Ureter (tissue), 1 donor: Measurements from ENCODE around the gene DIAPH1. TPM values are rescaled to one million over a fixed set of nuclear protein-coding genes. Genes with fewer than 3 reads are reported as not detected.

Experiments
- DNase-seq: peaks from one replicate; pipeline ENCODE4 v3.0.0-alpha.2; 2020; ENCODE audit warnings: low spot score
- total RNA-seq: library from RNA; stranded (reverse); gene quantifications from one replicate; pipeline ENCODE4 v1.2.4, GENCODE V29; 2023
- donor health status: DM: yes; HTN: yes; CAD: no.

Gene DIAPH1
- total RNA-seq, 1 donor from 2014 or later = 86.5 TPM

DNA sequence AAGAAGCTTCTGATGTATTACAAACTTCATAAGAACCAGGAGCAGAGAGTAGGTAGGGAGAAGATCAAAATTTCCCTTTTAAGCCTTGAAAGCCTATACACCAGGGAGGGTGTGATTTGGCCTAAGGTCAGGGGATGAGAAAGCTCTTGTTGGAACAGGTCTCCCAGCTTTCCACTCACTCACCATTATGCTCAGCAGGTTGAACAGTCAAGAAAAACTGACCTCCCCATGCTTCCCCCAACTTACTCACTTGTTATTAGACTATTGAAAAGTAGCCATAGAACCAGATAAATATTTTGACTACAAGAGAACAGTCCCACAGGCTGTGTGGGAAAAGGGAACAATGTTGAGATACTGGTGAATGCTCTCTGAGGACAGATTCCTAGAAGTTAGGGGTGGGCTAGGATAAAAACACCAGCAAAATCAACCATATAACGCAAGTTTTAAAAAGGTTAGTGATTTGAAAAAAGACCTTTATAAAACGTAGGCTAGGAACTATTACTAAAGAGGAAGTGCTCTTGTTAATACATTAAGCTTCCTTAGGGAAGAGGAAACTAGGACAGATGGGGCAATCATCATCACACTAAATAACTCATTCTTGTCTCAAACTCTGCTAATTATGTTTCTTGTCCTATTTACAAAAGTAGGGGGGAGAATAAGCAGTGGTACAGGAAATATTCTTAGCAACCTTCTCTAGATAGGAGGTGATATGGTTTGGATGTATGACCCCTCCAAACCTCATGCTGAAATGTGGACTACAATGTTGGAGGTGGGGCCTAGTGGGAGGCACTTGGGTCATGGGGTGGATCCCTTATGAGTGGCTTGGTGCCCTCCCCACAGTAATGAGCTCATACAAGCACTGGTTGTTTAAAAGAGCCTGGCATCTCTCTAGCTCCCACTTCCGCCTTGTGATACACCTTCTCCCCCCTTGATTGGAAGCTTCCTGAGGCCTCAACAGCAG lies 98.9 kb downstream of the DIAPH1 start:
- DNase-seq = no peak

DNA sequence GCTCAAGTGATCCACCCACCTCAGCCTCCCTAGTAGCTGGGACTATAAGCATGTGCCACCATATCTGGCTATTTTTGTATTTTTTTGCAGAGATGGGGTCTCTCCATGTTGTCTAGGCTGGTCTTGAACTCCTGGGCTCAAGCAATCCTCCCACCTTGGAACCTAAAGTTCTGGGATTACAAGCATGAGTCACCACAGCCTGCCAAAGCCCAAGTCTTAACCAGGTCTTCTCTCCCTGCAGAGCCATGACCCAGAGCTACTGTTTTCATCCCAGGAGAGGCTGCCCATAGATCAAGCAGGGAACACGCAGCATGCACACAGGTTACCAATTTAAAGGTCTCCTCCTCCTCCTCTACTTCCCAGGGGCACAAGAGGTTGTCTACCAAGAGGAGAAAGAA lies 100.2 kb downstream of the DIAPH1 start:
- no peak for DNase-seq

DNA sequence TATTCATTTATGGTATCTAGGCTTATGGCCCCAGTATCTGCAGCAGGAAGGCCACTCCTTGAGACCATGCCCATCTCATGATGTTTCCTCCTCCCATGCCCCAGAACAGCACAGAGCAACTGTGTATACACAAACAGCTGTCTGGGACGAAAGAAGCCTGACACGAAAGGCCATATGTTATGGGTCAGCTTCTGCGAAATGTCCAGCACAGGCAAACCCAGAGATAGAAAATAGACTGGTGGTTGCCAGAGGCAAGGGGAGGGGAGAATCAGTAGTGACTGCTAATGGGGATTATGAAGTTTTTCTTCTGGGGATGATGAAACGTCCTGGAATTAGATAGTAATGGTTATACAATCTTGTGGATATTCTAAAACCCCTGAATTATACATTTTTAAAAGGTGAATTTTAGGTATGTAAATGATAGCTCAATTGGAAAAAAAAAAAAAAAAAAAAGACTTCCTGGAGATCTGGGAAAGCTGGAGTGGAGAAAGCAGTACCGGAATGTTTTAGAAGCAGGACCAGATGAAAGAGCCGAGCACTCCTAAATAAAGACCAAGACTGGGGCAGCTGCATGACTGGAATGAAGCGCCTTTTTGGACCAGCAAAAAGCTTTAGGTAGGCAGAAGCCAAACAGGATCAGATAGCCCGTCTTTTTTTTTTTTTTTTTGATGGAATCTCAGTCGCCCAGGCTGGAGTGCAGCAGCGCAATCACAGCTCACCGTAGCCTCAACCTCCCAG lies 100.8 kb downstream of the DIAPH1 start:
- no peak for DNase-seq

DNA sequence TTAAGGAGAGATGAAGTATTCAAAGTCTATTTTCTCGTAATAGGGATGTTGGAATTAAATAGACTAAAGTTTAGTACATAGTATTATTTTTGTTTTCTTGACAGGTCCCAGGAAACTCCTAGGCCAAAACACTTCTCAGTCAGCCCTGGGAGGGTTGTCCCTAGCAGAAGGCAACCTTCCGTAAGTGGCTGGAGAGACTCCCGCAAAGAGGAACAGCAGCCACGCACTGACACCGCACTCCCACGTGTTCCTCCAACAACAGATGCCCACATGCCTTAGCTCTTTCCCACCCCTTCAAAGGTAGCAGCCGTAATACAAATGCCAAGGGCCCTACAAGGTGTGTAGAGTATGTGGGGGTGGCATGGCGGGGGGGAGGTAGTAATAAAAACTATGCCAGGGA lies 101.5 kb downstream of the DIAPH1 start:
- DNase-seq = no peak

DNA sequence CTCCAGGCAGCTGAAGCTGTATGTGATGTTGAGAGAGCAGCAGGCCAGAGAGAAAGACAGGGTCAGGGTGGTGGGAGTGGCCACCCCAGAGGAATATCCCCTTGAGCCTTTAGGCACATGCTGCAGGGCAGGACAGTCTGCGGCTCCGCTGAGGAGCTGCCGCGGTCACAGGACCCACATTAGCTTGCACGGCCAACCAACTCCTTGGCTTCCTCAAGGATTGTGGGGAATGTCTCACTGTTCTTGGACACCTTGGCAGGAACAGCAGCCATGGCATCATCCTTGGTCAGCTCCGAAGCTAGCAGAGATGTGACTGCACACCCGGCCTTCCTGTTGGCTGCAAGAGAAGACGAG lies 102.2 kb downstream of the DIAPH1 start:
- DNase-seq = no peak

DNA sequence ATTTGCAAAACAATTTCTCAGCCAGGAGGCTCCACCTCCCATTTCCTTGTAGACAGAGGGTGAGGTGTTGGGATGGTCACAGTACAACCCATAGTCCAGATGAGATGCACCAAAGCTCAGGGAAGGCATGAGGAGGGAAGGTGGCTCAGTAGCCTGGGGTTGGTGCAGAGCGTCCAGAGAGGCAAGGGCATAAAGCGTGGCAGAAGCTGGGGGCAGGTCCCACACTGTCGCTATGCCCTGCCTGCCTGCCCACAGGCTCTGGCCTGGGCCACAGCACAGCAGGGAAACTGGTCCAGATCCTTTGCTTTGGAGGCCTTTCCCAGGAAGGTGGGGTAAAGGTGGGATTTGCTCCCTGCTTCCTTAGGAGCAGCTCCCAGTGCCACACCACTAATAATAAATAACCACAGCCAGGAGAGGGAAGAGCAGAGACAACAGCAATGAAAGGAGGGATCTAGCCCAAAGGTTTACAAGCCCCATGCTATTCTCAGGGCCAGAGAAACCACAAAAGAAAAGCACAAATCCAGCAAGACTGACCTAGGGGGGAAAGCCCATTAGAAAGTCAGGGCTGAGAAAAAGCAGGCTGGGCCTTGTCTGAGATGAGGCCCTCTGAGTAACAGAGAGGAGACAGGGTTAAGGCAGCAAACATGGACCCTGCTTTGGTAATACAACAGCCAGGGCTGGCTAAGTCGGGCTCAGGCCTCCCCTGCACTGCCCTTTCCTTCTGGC lies 102.7 kb downstream of the DIAPH1 start:
- DNase-seq = no peak

DNA sequence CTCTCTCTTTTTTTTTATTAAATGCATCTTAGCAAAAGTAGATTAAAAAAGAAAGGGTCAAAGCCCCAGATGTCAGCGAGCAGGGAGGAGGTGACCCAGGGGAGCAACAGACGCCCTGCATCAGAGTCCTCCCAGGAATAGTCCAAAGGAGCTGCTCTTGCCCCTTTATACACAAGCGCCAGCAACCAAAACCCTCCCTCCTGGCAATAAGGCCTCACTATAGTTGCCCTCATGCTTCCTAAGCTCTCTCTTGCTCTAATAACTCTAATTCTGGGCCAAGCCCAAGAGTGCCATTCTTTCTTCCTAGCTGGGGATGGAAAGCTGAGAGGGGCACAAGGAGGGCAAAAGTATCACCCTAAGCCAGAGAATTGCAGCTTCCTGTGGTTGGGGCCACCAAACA lies 103.7 kb downstream of the DIAPH1 start:
- DNase-seq = no peak

DNA sequence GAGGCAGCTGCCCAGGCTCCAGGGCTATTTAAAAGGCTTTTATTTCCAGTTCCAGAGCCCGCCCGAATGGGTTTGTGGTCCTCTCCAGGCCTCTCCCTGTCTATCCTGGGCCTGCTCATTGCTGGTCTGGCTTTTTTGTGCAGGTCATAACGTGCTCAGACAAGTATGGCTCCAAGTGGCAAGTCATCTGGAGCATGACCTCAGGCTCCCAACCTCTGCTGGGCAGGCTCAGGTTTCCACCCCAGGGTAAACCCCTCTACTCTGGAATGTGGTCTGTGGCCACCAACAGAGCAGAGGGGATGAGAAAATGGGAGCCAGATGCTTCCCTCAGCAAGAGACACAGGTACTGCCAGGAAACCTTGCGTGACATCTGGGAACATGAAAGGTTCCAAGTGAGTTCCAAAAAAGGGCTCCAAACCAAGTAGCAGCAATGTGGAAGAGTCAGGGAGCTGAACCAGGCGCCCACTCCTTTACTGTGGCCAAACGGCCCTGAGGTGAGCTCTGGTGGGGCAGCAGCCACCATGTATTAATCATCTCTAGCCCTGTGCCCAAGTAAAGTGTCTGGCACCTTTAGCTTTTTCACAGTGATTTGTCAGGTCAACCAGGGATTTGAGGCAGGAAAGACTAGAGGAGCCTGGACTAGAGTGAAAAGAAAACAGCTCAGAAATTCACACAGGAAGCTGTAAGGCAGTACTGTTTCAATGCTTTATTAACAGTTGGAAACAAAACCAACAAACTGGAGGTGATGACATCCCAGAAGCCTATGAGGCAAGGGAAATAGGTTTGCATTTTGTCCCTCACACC lies 104.3 kb downstream of the DIAPH1 start:
- DNase-seq = no peak

DNA sequence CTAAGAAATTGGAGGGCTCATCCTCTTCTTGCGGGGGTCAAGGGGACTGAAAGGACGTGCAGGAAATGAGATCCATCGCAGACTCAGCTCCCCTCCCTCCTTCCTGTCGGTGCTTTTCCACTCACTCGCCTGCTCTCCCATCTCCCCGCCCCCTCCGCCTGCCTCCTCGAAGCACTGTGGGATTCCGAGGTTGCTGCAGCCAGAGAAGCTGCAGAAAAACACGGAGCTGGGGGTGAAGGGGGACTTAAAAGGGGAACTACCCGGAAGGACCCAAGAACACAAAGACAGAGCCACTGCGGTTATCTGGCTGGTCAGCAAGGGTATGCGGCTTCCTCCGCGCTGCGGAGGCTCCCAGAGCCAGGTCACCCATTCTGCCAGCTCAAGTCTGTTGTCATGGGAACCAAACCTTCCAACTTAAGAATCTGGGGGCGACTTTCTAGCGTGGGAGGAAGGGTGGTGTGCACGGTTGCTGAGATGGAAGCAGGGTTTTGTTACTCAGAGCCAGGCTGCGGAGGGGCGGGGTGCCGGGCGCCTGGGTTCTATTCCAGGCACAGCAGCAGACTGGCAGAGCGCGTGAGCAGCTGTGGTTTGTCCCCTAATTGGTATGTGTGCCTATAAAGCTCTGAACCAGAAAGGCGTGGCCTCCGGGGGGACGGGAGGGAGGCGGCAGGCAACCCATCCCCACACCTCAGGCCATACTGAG lies 105.0 kb downstream of the DIAPH1 start:
- DNase-seq = peak; percentile 86

DNA sequence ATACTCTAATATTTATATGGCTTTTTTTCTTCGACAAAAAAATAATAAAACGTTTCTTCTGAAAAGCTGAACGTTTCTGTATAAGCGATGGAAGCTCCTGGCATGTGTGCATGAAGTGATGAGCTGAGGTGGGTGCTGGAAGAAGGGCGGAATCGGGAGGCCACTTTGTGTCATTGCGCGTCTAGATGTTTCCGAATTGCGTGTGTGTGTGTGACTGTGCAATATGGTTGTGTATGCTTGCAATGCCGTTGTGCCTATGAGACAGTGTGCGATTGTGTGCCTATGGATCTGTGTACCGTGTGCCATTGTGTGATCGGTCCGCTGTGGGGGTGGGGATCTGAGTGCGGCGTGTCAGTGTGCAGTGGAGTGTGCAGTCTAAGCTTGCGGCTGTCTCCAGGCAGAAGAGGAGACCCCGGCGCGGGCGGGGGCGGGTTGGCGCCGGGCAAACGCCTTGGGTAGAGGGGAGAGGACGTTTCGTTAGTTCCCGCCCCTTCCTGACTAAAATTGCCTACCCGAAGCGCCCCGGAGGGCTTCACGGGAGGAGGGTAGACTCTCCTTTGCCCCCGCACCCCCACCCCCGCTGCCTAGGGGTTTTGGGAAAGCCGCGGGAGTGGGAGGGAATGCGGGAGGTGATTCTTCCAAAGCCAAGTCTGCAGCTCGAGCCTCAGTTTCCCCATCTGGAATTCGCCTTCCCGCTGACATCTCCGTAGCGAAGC lies 105.7 kb downstream of the DIAPH1 start:
- no peak for DNase-seq

DNA sequence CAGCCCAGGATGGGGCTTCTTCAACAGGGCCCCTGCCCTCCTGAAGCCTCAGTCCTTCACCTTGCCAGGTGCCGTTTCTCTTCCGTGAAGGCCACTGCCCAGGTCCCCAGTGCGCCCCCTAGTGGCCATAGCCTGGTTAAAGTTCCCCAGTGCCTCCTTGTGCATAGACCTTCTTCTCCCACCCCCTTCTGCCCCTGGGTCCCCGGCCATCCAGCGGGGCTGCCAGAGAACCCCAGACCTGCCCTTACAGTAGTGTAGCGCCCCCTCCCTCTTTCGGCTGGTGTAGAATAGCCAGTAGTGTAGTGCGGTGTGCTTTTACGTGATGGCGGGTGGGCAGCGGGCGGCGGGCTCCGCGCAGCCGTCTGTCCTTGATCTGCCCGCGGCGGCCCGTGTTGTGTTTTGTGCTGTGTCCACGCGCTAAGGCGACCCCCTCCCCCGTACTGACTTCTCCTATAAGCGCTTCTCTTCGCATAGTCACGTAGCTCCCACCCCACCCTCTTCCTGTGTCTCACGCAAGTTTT lies 106.3 kb downstream of the DIAPH1 start:
- DNase-seq = peak; percentile 90

DNA sequence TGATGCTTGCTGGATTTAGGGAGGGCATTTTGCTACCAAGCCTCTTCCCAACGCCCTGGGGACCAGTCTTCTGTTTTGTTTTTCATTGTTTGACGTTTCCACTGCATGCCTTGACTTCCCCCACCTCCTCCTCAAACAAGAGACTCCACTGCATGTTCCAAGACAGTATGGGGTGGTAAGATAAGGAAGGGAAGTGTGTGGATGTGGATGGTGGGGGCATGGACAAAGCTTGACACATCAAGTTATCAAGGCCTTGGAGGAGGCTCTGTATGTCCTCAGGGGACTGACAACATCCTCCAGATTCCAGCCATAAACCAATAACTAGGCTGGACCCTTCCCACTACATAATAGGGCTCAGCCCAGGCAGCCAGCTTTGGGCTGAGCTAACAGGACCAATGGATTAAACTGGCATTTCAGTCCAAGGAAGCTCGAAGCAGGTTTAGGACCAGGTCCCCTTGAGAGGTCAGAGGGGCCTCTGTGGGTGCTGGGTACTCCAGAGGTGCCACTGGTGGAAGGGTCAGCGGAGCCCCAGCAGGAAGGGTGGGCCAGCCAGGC lies 107.0 kb downstream of the DIAPH1 start:
- no peak for DNase-seq

DNA sequence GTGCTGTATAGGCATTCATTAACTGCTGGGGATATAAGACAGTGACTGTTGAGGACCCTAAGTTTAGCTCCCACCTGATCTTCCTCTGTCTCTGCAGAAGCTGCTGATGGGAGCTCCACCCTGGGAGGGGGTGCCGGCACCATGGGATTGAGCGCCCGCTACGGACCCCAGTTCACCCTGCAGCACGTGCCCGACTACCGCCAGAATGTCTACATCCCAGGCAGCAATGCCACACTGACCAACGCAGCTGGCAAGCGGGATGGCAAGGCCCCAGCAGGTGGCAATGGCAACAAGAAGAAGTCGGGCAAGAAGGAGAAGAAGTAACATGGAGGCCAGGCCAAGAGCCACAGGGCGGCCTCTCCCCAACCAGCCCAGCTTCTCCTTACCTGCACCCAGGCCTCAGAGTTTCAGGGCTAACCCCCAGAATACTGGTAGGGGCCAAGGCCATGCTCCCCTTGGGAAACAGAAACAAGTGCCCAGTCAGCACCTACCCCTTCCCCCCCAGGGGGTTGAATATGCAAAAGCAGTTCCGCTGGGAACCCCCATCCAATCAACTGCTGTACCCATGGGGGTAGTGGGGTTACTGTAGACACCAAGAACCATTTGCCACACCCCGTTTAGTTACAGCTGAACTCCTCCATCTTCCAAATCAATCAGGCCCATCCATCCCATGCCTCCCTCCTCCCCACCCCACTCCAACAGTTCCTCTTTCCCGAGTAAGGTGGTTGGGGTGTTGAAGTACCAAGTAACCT lies 107.8 kb downstream of the DIAPH1 start:
- no peak for DNase-seq

DNA sequence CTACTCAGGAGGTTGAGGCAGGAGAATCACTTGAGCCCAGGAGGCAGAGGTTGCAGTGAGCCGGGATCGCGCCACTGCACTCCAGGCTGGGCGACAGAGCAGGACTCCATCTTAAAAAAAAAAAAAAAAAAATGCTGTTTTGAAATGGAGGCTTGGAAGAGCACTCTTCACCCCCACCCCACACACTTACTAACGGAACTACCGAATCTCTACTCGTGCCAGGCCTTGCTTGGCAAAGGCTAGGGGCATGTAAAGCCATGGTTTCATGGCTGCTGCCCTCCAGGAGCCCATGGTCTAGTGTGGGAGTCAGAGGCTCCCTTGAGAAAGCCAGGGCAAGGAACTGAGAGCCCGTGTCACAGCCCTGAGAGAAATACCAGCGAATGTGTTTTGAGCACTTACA lies 108.6 kb downstream of the DIAPH1 start:
- DNase-seq = no peak

DNA sequence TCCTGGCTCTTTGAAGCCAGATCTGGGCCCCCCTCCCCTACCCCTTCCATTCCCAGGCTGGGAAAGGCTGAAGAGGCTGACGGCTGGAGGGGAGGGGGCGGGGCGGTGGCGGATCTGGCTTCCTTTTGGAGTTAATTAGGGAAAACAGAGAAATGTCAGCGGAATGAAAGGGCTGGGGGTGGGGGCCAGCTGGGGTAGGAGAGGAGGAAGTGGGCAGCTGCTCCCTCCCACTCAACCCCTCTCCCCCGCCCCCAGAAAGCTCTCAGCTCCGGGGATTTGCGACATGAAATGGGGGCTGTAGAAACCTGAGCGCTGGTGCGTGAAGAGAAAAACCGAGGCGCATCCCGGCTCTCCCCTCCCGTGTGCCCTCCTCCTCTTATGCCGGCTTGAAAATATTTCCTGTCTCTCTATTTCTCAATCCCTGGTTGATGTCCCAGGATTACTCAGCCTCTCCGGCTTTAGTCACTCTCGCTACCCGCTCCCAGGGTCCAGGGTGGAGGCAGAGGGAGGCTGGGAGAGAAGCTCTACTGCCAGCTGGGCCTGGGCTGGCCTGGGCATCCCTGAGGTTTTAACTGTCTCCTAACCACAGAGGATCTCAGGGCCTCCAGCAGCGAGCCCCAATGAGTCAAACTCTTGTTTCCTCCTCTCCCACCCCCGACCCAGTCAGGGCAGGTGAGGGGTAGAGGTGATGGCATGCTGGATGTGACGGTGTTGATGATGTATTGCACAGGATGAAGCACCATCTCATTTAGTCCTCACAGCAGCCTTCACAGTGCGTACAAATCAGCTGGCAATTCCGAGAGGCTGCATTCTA lies 109.8 kb downstream of the DIAPH1 start:
- DNase-seq = peak; percentile 71

DNA sequence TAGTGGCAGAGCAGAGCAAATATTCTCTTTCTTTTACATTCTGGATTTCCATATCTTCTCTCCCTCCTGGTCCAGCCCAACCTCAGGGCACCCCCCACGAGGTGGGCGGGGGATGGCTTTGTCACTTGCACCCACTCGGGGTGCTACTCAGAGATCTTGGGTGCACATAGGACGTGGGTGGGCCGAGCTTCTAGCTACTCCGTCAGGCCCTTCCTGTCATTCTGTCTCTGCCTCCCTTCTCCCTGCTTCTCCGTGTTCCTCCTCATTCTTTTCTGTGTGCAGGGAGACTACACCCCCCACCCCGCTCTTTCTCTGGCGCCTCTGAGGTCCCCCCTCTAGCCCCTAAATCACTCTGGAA lies 110.4 kb downstream of the DIAPH1 start:
- no peak for DNase-seq

DNA sequence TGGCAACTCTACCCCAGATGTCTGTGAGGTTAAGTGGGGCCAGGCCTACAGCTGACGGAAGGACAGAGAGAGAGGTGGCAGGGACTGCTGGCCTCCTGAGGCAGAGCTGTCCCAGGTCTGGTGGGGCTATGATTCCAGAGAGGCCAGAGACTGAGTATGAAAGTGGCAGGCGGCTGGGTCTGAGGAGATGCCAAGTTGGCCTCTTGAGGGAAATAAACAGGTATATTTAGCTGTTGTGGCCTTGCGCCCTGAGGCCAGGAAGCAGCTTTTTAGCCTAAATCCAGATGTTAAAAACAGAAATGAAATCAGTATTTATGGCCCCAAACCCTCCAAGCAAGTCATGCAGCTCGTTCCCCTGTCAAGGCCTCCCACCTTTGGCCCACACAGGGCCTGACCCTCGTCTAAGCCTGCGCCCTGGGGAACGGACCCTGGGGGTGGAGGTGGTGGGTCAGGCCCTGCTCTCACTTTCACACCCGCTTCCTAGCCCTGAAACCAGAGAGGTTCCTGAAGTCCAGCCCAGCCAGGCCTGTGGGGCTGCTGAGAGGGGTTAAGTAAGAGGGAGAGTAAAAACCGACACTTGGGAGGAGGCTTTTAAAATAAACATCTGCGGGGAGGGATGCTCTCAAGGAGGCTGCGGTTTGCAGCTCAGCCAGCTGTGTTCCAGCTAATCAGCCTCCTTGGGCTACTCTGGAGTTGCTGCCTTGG lies 111.3 kb downstream of the DIAPH1 start:
- no peak for DNase-seq
